Mucosa of descending colon (tissue), 3 donors: ENCODE data around the gene CHD3. TPM values are rescaled to one million over a fixed set of nuclear protein-coding genes. Genes with fewer than 3 reads are reported as not detected.

Experiments
- ATAC-seq: fragments of 200-7000 bp; cut with Tn5 transposase; one replicate; pipeline ENCODE4 v1.9.1; 2020; ENCODE audit warnings: mild to moderate bottlenecking, moderate library complexity
- DNase-seq, 3 donors: peaks; one replicate each; pipeline ENCODE4 v3.0.0-alpha.2; 2020
- H3K36me3 ChIP-seq: fragments of 200-600 bp; one replicate; pipeline ENCODE4 v1.8.0; 2021; ENCODE audit warnings: low read depth, mild to moderate bottlenecking
- H3K4me1 ChIP-seq: fragments of 200-600 bp; one replicate; pipeline ENCODE4 v1.8.0; 2021; ENCODE audit warnings: low read depth, mild to moderate bottlenecking
- H3K4me3 ChIP-seq: fragments of 200-600 bp; one replicate; pipeline ENCODE4 v1.8.0; 2021; ENCODE audit warnings: mild to moderate bottlenecking
- H3K9me3 ChIP-seq: fragments of 200-600 bp; one replicate; pipeline ENCODE4 v1.8.0; 2021; ENCODE audit warnings: mild to moderate bottlenecking
- intact Hi-C, 2 donors: fragments of 100-400 bp; cut with DNase I in 1 of 2; cut with micrococcal nuclease in 1 of 2; formaldehyde crosslinking; loops; one replicate each; pipeline versions ENCODE4 v1.11.0 to v1.11.1; 2022; cut with DNase I, micrococcal nuclease
- total RNA-seq, 3 donors: library from RNA; stranded (reverse); fragmentation: NEBNext Ultra II Directional in 2 of 3; extraction: Animal tissue kit (Norgen Biotek cat#: 25700) in 2 of 3; gene quantifications; one replicate each; pipeline versions ENCODE4 v1.2.1 to v1.2.4, GENCODE V29; 2021 to 2023
- TF ChIP-seq, protein P1 (sequence below): fragments of 200-600 bp; IDR thresholded peaks from one replicate; pipeline ENCODE4 v1.8.0; 2022; ENCODE audit warnings: antibody characterized with exemption, mild to moderate bottlenecking
- donor health status: DM: no; HTN: no; CAD: no; lungs with moderate emphysema.
- donor health status: DM: no; HTN: no; CAD: no.
- donor health status: DM: no; HTN: yes; CAD: no.

The CHD3 gene
- total RNA-seq, 3 donors from 2014 or later, result 52.7 to 151 (median 56.5) TPM

- no peaks in the 10 kb centered on the region for H3K9me3 ChIP-seq
- peak; percentile 92 to 93 (median 92) for DNase-seq
- TF ChIP-seq, protein P1, sequence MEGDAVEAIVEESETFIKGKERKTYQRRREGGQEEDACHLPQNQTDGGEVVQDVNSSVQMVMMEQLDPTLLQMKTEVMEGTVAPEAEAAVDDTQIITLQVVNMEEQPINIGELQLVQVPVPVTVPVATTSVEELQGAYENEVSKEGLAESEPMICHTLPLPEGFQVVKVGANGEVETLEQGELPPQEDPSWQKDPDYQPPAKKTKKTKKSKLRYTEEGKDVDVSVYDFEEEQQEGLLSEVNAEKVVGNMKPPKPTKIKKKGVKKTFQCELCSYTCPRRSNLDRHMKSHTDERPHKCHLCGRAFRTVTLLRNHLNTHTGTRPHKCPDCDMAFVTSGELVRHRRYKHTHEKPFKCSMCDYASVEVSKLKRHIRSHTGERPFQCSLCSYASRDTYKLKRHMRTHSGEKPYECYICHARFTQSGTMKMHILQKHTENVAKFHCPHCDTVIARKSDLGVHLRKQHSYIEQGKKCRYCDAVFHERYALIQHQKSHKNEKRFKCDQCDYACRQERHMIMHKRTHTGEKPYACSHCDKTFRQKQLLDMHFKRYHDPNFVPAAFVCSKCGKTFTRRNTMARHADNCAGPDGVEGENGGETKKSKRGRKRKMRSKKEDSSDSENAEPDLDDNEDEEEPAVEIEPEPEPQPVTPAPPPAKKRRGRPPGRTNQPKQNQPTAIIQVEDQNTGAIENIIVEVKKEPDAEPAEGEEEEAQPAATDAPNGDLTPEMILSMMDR, result no peak
- intact Hi-C loops, result no loop called here
- no peak overlapping the region for H3K4me3 ChIP-seq
- no peaks in the 10 kb centered on the region for H3K4me1 ChIP-seq
- peak; percentile 98 for ATAC-seq
- no peaks in the 10 kb centered on the region for H3K36me3 ChIP-seq
Observed at GRCh38 chr17:7922845-7923628, 34.4 kb downstream of the CHD3 start.

GRCh38 chr17:7927596-7927995, 39.0 kb downstream of the CHD3 start:
- DNase-seq (no peak), ATAC-seq (no peak)
- Histone ChIP-seq H3K4me1 (peaks cover 6% of the 10 kb centered on the region), H3K9me3 (no peaks in the 10 kb centered on the region), H3K36me3 (peaks cover 4% of the 10 kb centered on the region), H3K4me3 (no peak overlapping the region)
- intact Hi-C loops, result no loop called here
- TF ChIP-seq, protein P1, result no peak

- Histone ChIP-seq H3K4me1 (peaks cover 15% of the 10 kb centered on the region), H3K9me3 (no peaks in the 10 kb centered on the region), H3K4me3 (no peak within 1 kb of the TSS), H3K36me3 (peaks cover 4% of the 10 kb centered on the region)
- TF ChIP-seq, protein P1, result no peak
- peak; percentile 45 to 62 (median 52) for DNase-seq
- intact Hi-C loops, result no loop called here
- no peak for ATAC-seq
Observed at GRCh38 chr17:7929158-7930023, 40.8 kb downstream of the CHD3 start, which contains the start of gene KCNAB3. Gene KCNAB3, minus strand, starts transcription at chr17:7929856. Its CDS starts 421 bp downstream, at chr17:7929435.

DNA sequence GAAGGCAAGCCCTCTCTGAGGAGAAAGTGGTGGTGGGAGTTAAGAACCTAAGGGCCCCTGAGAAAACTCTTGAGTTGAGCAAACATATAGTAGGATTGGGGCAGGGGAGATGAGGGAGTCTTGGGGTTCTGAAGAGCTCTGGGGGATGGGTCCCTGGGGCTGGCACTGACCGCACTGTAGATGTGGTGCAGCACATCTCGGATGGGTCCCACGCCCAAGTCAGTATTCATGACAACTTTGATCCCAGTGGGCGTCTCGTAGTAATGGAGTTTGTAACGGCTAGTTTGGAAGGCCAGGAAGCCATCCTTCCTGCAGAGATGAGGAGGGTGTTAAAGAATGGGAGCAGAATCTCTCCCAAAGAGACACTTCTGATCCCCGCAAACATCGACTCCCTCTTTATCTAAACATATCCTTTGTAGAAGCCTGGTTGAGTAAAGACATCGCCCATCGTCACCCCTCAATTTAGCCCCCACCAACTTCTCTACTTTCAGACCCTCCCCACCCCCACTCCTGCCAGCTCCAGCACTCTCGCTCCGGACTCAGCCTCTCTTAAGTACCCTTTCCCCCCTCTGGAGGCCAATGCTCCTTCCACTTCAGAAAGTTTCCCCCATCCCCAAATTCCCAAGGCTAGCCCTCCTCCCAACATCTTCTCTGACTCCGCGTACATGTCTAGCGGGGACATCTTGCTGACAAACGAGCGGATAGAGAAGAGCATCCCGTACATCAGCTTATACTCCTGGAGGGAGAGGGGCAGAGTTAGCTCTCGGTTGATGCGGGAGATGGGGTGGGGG, 42.4 kb downstream of the CHD3 start:
- H3K36me3 ChIP-seq, result peaks cover 4% of the 10 kb centered on the region
- peak overlapping the region; percentile 61 for H3K4me3 ChIP-seq
- no peaks in the 10 kb centered on the region for H3K9me3 ChIP-seq
- peaks cover 15% of the 10 kb centered on the region for H3K4me1 ChIP-seq
- DNase-seq, result no peak
- ATAC-seq, result no peak
- intact Hi-C loops, result no loop called here
- TF ChIP-seq, protein P1, result no peak
